ENCODE measurements around the gene ABL2.
"Not testable (repeated sequence)": the region's sequence is repeated elsewhere in the genome, so short reads cannot be mapped to it uniquely, and the experiment has no call there.

ABL2 gene

GRCh38 chr1:179197690-179198297 is 31.7 kb downstream of the ABL2 start:
- TF ChIP-seq CTCF (conservative IDR thresholded peaks at IDR 0.05; ENCODE audit: low read length) = no peak
- H3K4me3 ChIP-seq (ENCODE audit: low read length) = no peak overlapping the region
- no peak for DNase-seq (ENCODE audit: low read depth)

GRCh38 chr1:179195857-179196256 is 33.6 kb downstream of the ABL2 start:
- H3K4me3 ChIP-seq (ENCODE audit: low read length); DNase-seq (ENCODE audit: low read depth): not testable (repeated sequence)

GRCh38 chr1:179195376-179195775 is 34.1 kb downstream of the ABL2 start:
- no peak for TF ChIP-seq CTCF (conservative IDR thresholded peaks at IDR 0.05; ENCODE audit: low read length)
- no peak for DNase-seq (ENCODE audit: low read depth)
- no peak overlapping the region for H3K4me3 ChIP-seq (ENCODE audit: low read length)

GRCh38 chr1:179194068-179194537 is 35.4 kb downstream of the ABL2 start:
- no peak for TF ChIP-seq CTCF (conservative IDR thresholded peaks at IDR 0.05; ENCODE audit: low read length)
- DNase-seq (ENCODE audit: low read depth) = no peak
- no peak overlapping the region for H3K4me3 ChIP-seq (ENCODE audit: low read length)

GRCh38 chr1:179190861-179191260 is 38.6 kb downstream of the ABL2 start:
- no peak for TF ChIP-seq CTCF (conservative IDR thresholded peaks at IDR 0.05; ENCODE audit: low read length)

GRCh38 chr1:179187735-179188471 is 41.6 kb downstream of the ABL2 start:
- no peak for TF ChIP-seq CTCF (conservative IDR thresholded peaks at IDR 0.05; ENCODE audit: low read length)
- DNase-seq (ENCODE audit: low read depth) = no peak
- H3K4me3 ChIP-seq (ENCODE audit: low read length) = no peak overlapping the region

More at GRCh38 chr1:179190861-179191260, 38.6 kb downstream of the ABL2 start:
- no peak for DNase-seq (ENCODE audit: low read depth)
- no peak overlapping the region for H3K4me3 ChIP-seq (ENCODE audit: low read length)

- H3K4me3 ChIP-seq (ENCODE audit: low read length) = no peak overlapping the region
- TF ChIP-seq CTCF (conservative IDR thresholded peaks at IDR 0.05; ENCODE audit: low read length) = no peak
- DNase-seq (ENCODE audit: low read depth) = peak; percentile 75
These were observed 42.4 kb downstream of the ABL2 start for GRCh38 chr1:179187043-179187442.

Data from AG10803 (cell line).